T-helper 9 cell (primary cell): Measurements from ENCODE around the gene KCTD19.
"Not testable (repeated sequence)": the region's sequence is repeated elsewhere in the genome, so short reads cannot be mapped to it uniquely, and the experiment has no call there.

Source experiments
- DNase-seq: peaks from one replicate; pipeline ENCODE4 v3.0.0-alpha.2; 2020
- total RNA-seq, 2 donors: gene quantifications; one replicate each; lab custom pipeline; 2026; lab: John Stamatoyannopoulos, UW

The KCTD19 gene
- 0.07 to 0.24 reads per million in 2 donors for total RNA-seq

DNA sequence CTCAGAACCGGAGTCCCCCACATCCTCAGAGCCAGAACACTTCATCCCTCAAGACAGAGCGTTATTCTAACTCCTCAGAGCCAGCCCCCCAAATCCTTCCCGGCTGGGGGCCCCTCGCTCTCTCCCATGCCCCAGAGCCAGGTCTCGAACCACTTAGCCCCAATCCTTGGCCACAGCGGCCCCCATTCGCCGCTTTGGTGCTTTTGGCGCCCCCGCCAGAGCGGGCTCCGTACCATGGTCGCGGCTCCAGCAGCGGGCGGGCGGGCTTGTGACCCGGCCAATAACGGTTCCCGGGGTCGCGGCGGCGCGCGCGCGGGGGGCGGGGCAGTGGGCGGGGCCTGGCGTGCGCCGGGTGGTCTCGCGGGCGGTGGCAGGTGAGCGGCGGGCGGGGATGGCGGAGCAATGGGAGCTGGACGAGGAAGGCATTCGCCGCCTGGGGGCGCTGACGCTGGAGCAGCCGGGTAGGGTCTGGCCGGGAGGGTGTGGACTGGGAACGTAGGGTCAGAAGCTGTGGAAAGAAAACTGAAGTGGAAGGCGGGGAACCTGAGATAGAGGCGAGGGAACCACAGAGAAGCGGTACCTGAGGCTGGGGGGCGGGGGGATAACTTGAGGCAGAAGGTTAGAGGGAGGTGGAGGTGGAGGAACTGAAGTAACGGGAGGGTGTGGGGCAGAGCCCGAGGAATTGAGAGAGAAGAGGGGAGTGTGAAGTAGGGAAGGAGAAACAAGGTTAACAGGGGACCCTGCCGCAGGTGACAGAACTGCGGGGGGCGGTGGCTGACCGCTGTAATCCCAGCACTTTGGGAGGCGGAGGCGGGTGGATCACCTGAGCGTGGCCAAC lies at the start of gene KCTD19, which contains the start of gene LRRC36:
KCTD19 (minus strand) TSS at position 270 of the 838 bp plus-strand sequence; CDS start at position 236, 34 bp downstream.
LRRC36 (plus strand) TSS at position 344 of the 838 bp plus-strand sequence; CDS start at position 392, 48 bp downstream.
- peak; percentile 16 for DNase-seq

DNA sequence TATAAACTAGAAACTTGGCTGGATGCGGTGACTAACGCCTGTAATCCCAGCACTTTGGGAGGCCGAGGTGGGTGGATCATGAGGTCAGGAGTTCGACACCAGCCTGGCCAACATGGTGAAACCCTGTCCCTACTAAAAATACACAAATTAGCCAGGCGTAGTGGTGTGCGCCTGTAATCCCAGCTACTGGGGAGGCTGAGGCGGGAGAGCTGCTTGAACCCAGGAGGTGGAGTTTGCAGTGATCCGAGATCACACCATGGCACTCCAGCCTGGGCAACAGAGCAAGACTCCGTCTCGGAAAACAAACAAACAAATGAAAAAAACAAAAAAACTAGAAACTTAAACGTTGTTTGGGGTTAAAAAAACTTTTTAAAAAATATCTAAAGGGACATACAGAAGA lies 49.5 kb upstream of the KCTD19 start:
- DNase-seq = not testable (repeated sequence)

DNA sequence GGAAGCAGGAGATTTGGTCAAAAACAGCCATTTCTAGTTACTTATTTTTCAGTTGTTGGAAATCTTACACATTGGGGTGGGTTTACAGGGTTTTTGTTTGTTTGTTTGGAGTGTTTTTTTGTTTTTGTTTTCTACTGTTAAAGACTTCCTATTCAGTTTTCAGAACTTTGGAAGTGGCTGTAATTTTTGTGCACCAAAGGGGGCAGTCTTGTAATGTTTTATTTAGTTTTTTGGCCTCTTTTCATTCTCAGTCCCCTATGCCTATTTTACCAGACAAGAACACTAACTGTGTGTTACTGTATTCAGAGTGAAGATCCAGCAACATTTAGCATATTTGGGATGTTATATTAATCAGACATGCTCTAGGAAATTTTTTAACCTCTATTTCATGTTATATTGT lies 46.1 kb upstream of the KCTD19 start:
- no peak for DNase-seq

DNA sequence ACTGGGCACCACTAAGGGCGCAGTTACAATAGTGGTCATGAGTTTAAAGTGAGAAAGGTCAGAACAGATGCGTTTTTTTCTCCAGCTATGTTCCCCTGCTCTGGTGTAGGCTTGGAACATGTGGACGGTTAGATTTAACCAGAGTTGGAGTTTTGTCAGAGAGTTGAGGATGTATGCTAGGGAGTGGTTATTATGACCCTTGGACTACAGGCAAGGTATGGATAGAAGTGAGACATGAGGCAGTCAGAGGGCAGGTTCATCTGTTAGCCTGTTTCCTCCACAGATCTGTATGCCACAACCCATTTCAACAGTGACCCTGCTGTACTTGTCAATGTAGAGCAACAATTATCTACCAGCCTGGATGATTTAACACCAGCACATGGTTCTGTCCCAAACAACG lies 44.1 kb upstream of the KCTD19 start:
- DNase-seq = no peak

DNA sequence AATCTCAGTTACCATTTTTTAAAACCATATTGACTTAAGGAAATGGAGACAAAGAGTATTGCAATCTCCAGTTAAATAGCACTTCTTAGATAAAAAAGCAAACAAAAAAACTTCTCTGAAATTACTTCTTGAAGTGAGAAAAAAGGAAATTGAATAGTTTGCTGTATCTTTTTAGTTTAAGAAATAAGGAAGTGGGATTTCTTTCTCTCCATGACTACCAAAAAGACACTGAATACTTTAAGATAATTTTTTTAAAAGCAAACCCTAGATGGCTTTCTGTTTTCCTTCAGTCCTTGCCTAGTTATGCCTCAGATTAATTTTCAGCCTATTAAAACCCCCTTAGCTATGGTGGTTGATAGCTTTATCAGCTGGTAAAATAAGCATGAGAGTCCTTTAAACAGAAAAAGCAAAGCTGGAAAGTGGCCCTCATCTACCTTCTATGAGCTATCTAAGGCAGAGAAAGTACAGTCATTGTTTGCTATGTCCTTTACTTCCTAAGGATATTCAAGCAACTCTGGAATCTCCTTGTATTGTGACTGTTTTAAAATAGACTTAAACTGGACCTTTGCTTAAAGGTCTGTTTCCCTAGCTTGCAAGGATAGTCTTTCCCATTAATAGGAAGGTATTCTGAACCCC lies 38.2 kb upstream of the KCTD19 start:
- no peak for DNase-seq

DNA sequence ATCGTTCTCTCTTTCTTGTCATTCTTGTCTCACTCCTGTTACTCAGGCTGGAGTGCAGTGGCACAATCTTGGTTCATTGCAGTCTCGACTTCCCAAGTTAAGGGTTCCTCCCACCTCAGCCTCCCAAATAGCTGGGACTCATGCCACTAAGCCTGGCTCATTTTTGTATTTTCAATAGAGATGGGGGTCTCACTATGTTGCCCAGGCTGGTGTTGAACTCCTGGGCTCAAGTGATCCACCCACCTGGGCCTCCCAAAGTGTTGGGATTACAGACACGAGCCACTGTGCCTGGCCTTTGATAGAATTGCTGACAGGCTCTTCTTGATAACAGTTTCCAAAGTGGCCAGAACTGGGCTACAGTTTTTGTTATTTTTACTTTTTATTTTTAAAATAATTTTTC lies 34.5 kb upstream of the KCTD19 start:
- DNase-seq = no peak

DNA sequence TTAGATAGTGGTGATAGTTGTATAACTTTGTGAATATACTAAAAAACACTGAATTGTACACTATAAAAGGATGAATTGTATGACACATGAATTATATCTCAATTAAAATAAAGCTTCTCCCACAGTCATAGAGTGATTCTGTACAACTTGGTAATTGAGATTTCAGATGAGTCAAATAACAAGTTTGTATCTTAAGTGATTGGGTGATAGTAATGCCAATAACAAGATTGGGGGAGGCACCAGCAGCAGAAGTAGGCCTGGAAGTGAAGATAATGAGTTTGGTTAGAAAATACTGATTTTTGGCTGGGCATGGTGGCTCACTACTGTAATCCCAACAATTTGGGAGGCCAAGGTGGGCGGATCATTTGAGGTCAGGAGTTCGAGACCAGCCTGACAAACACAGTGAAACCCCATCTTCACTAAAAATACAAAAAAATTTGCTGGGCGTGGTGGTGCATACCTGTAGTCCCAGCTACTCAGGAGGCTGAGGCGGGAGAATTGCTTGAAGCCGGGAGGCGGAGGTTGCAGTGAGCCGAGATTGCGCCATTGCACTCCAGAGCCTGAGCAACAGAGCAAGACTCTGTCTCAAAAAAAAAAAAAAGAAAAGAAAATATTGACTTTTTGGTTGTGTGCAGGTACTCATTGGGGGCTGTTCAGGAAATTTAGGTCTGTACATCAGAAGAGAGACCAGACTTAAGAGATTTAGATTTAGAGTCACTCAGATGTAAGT lies 33.2 kb upstream of the KCTD19 start:
- not testable (repeated sequence) for DNase-seq

DNA sequence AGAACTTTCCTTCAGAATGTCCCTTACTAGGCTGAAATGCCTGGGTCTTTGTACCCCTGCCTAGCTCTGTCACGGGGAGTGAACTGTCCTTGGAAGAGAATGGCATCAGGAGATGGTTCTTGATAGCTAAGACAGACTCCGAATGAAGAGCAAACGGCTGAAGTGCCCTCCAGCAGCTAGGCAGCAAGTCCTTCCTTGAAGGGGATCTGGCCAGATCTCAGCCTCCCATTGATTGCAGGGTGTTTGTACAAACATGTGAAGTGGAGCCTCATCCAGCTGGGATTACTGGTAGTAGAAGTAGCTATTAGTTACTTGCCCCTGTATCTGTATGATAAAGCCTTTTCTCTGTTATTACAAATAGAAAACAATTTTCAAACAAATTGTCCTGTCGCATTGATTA lies 31.0 kb upstream of the KCTD19 start:
- no peak for DNase-seq

DNA sequence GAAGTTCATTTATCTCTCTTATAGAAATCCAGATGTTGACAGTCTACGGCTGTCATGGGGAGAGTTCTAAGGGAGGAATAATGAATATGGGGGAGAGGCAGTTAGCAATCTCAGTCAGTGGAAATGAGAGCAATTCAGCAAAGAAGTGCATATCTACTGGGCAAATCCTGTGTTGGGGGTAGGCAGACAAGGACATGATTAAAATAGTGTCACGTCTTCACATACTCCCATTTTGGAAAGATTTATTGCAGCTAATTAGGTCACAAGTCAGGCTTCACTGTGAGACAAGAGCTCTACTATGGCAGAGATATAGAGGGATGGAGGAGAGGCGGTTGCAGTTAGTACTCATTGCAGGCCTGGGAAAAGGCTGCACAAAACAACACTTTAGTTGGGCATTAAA lies 29.9 kb upstream of the KCTD19 start:
- no peak for DNase-seq

DNA sequence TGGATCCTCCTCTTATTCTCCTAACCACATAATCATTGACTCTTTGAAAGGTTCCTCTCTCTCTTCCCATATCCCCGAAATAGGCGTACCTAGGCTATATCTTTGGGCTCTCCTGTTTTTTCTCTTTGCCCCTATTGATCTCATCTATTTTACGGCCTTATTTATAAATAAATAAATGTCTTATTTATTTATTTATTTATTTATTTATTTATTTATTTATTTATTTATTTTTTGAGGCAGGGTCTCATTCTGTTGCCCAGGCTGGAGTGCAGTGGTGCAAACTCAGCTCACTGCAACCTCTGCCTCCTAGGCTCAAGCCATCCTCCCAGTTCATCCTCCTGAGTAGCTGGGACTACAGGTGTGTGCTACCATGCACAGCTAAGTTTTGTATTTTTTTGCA lies 25.9 kb upstream of the KCTD19 start:
- not testable (repeated sequence) for DNase-seq

DNA sequence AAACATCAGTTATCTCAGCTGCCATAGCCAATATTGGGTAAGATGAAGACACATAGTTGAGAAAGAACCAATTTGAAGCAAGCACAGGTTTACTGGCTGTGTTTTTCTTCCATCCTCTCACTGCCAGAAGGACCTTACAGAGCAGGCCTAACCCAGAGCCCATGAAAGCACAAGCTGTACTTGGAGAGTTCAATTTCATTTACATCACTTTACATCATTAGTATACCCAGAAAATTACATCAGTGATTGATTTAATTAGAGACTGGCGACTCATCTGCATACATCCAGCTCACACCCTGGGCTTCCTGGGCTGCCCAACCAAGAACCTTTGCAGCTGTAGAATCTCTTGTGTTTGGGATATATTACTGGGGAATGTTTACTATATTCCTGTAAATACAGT lies 23.8 kb upstream of the KCTD19 start:
- no peak for DNase-seq

DNA sequence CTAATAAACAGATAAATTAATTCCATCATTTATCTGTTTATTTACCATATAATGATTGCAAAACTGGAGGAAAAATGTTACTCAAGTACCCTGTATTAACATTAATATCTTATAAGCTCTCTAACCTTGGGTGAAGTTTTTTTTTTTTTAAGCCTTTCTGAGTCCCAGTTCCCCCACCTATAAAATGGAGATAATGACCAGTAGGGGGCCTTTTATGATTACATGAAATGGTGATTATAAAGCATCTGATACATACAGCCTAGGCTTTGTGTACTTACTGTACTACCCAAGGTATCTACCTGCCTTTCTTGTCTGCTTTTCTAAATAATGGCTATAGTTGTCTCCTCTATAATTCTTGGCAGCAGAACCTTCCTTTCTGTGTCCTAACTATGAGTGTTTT lies 22.6 kb upstream of the KCTD19 start:
- DNase-seq = no peak

DNA sequence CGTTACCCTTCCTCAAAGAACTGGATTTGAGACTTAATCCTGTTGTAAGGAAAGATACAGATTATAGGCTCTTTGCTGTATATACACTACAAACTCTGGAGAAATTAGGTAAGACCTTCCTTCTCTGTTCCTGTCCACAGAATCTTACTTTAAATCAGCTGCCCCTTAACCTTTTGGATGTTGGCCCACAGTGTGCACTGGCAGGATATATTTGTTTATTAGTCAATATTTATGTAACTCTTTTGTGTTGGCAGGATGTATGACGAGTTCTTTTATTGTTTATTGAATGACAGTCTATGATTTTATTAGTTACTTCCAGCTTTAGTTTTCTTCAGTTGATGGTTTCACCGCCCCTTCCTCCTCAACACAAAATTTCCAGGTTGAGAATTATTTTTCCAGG lies 19.8 kb upstream of the KCTD19 start:
- DNase-seq = no peak

DNA sequence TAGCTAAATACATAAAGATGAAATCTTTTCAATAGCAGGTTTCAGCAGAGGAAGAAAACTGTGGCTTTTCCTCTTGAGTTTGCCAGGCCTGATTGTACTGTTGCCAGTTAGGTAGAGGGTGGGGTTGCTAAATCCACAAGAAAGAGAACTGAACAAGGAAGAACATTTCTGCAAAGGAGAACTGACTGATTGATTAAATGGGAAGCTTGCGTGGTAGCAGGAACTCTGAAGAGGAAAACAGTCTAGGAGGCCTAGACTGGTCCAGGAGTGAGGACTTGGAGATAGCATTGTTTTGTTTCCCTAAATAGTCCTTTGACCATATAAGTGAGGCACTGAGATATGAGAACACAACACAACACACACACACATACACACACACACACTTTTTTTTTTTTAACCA lies 18.9 kb upstream of the KCTD19 start:
- DNase-seq = no peak

DNA sequence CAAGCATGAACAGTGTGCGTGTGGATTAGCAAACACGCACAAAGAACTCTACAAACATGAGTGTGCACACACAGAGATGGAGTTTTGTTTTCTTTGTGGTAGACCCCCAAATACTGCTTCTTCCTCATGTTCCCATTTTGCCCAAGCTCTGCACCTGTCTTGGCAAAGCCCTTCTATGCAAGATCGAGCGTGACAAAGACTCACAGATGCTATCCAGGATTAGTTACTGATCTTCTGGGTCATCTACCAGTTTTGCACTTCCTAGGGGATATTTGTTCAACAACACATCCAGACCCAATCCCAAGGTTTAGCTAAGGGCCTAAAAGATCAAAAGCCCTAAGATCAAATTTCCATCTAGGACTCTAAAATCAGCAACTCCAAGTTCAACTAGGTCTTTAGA lies 16.1 kb upstream of the KCTD19 start:
- no peak for DNase-seq

DNA sequence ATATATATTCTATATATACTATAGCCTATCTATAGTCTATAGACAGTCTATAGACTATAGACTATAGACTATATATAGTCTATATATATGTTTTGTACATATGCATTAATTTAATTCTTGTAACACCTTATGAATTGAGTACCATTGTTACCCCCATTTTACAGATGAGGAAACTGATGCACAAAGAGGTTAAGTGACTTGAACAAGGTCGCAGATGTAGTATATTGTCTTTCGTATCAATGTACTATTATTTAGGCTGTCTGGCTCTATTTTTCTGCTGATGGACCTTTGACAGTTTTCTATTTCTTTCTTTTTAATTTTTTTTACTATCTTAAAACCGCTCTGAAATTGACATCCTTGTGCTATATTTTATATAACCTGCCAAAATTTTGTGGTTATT lies 14.7 kb upstream of the KCTD19 start:
- DNase-seq = no peak

DNA sequence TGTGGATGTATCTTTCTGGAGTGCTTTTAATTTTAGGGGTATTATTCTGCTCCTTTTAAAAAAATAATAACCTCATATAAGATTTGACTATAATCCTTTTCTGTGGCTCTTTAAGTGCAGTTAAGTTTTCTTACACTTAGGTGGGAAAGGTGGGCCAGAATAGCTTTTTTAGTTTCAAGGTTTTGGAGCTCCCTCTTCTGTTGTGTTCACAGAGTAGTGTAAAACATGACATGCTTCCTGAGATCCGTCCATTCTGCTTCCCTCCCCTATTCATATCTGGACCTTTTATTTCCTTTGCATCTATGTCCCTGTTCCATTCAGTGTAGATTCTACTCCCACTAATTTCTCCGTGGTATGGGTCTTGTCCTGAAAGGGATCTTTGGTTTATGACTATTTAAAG lies 12.9 kb upstream of the KCTD19 start:
- no peak for DNase-seq

DNA sequence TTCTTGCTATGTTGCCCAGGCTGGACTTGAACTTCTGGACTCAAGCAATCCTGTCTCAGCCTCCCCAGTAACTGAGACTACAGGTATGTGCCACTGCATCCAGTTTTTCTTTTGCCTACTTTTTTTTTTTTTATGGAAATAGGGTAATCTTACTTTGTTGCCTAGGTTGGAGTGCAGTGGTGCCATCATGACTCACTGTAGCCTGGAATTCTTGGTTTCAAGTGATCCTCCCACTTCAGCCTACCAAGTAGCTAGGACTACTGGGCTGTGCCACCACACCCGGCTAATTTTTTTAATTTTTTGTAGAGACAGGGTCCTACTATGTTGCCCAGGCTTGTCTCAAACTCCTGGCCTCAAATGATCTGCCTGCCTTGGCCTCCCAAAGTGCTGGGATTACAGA lies 10.1 kb upstream of the KCTD19 start:
- DNase-seq = no peak

DNA sequence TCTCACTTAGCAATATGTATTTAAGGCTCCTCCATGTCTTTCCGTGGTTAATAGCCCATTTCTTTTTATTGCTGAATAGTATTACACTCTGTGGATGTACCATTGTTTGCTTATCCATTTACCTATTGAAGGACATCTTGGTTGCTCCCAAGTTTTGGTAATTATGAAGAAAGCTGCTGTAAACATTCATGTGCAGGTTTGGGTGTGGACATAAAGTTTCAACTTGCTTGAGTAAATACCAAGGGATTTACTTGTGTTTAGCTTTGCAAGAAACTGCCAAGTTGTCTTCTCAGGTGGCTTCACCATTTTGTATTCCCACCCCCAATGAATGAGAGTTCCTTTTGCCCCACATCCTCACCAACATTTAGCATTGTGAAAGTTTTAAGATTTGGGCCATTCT lies 9.6 kb upstream of the KCTD19 start:
- DNase-seq = no peak

DNA sequence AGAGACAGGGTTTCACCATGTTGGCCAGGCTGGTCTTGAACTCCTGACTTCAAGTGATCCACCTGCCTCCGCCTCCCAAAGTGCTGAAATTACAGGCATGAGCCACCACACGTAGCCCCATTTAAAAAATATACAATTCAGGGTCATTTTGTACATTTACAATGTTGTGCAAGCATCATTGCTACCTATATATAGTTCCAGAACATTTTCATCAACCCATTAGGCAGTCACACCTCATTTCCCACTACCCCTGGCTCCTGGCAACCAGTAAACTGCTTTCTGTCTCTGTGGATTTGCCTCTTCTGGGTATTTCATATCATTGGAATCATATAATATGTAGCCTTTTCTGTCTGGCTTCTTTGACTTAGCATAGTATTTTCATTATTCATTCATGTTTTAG lies 6.8 kb upstream of the KCTD19 start:
- DNase-seq = no peak

DNA sequence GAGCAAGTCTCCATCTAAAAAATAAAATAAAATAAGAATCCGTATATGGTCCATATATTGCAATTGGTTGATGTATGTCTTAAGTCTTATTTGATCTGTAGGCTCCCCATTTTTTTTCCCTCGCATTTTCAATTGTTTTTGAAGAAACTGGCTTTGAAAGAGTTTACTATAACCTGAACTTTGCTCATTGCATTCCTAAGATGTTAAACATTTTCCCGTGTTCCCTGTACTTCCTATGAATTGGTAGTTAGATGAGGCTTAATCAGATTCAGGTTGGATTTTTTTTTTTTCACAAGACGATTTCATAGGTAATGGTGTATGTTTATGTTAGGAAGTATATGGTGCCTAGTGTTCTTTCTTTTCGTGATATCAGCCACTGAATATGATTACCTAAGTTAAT lies 3.4 kb upstream of the KCTD19 start:
- no peak for DNase-seq

DNA sequence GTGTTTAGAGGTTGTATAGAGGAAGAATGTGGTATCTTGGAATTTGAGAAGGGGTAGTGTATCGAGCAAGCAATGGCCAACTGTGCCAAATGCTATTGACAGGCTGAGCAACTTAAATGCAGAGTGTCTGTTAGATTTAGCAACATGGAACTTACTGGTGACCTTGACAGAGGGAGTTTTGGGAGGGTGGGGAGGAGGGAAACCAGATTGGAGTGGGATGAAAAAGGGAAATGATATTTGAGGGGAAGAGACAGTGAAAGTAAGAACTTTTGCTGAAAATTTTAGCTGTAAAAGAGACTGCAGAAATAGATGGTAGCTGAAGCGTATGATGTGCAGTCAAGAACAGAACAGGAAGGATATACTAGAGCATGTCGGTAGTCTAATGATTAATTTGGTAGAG lies 1.2 kb upstream of the KCTD19 start:
- DNase-seq = no peak

DNA sequence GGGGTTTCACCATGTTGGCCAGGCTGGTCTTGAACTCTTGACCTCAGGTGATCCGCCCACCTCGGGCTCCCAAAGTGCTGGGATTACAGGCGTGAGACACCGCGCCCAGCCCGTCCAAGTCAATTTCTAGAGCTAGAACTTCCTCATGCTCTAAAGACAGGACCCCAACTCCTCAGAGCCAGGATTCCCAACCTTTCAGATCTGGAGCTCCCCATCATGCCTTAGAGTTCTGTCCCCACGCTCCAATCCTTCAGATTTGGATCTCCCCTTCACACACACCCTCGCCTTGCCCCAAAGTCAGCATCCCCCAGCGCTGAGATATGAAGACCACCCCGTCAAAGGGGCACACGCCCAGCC lies 448 bp downstream of the KCTD19 start:
- DNase-seq = no peak

DNA sequence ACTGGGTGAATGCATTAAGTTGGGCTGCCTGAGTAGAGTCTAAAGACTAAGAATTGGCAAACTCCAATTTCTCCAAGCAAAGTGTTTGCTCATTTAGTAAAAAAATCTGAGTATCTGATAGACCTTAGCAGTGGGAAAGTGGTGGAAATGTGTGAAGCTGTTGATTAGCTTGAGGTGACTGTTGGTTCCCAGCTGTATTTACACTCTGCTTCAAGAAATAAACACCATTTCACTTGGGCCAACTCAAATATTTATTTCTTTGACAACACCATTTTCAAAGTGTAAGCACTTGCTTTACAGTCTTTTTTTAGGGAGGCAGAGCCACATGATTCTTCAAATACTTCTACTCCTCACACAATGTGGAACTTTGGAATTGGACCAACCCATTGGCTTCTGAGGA lies 8.7 kb downstream of the KCTD19 start:
- no peak for DNase-seq
